ENCODE measurements around the gene MAN2C1.
"Not testable (repeated sequence)": the region's sequence is repeated elsewhere in the genome, so short reads cannot be mapped to it uniquely, and the experiment has no call there.

MAN2C1 gene

DNA sequence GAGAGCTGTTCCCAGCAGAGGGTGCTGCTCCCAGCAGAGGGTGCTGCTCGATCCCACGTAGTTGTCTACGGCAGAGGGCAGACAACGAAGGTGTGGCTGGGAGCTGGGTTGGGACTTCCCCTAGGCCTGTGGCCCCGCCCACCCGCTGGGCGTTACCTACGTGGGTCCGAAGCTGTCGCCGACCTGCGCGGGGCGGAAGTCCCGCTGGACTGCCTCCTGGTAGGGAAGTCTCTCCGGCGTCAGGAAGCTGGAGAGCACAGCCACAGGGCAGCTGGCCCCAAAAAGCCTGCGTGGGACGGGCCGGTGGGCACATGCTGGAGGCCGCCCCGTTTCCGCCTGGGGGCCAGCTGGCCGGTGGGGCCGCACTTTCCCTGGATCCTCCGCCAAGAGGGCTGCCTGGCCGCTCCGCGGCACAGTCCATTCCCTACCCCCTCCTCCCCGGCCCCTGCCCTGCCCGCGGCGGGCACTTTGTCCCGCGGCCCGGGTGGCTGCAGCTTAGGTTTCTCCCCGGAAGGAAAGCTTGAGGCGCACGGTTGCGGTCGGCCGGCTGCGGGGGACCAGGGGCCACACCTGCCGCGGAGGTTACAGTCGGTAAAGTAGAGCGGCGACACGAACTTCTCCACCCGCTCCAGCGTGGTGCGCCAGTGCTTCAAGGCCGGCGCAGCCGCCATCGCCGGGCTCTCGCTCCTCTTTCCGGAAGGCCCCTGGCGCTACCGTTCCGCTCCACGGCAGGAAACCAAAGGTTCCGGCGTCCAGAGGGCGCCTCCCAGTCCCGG, at the start of gene MAN2C1:
MAN2C1 (minus strand) TSS at position 695 of the 776 bp plus-strand sequence; CDS start at position 671, 24 bp downstream.
- DNase-seq (ENCODE audit: extremely low read depth in 1 of 2, low read depth in 1 of 2), result peak; percentile 68 to 81

DNA sequence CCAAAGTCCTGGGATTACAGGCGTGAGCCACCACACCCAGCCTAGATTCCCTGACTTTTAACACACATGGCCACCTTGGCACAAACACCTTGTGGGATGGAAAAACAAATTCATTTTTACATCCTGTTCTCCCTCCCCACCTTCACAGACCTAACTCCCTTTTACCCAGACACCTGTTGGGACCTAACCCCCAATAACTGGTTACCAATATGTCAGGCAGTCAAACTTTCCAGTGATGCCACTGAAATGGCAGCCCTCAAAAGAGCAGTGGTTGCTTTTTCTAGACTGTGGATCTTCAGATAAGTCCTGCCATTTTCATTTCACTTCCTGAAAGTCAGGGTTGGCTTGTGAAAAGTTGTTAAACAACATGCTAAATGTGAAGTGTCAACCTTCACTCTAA, 48.2 kb upstream of the MAN2C1 start:
- no peak for DNase-seq (ENCODE audit: extremely low read depth in 1 of 2, low read depth in 1 of 2)

DNA sequence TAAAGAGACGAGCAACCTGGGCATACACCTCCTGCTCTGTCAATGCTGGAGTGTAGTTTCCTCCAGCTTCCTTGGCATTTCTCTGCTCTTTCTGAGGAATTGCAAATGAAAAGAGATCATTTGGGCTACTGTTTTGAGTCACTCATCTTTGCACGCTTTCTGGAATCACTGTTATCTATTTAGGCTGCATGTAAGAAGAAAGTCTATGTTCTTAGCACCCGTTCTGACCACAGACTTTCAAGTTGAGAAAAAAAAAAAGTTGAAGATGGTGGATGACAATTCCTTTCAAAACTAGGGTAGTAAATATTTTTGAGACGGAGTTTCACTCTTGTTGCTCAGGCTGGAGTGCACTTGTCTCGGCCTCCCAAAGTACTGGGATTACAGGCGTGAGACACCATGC, 41.8 kb upstream of the MAN2C1 start:
- no peak for DNase-seq (ENCODE audit: extremely low read depth in 1 of 2, low read depth in 1 of 2)

GRCh38 chr15:75407083-75407482, 38.7 kb upstream of the MAN2C1 start:
- no peak for DNase-seq (ENCODE audit: extremely low read depth in 1 of 2, low read depth in 1 of 2)

DNA sequence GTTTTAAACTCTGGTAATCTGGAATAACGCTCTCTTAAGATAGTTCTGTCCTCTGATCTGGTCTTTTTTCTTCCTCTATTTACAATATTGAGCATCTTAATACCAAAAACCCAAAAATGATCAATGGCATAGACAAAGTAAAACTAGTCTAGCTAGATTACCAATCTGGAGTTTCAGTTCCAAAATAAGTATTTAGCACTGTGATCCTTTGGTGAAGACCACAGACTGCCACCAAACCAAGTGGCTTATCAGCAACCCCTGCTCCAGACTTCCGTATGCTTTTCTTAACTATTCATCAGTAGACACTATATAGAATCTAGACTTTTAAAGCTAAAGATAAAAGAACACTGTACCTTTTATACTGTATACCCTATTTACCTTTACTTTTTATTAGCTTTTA, 35.5 kb upstream of the MAN2C1 start:
- no peak for DNase-seq (ENCODE audit: extremely low read depth in 1 of 2, low read depth in 1 of 2)

- DNase-seq (ENCODE audit: extremely low read depth in 1 of 2, low read depth in 1 of 2), result no peak
These were observed 29.1 kb upstream of the MAN2C1 start for GRCh38 chr15:75397494-75397893.

GRCh38 chr15:75389791-75390382, 21.5 kb upstream of the MAN2C1 start:
- DNase-seq (ENCODE audit: extremely low read depth in 1 of 2, low read depth in 1 of 2), result no peak

GRCh38 chr15:75383986-75384385, 15.6 kb upstream of the MAN2C1 start:
- DNase-seq (ENCODE audit: extremely low read depth in 1 of 2, low read depth in 1 of 2), result not testable (repeated sequence)

GRCh38 chr15:75380773-75381172, 12.4 kb upstream of the MAN2C1 start:
- no peak for DNase-seq (ENCODE audit: extremely low read depth in 1 of 2, low read depth in 1 of 2)

DNA sequence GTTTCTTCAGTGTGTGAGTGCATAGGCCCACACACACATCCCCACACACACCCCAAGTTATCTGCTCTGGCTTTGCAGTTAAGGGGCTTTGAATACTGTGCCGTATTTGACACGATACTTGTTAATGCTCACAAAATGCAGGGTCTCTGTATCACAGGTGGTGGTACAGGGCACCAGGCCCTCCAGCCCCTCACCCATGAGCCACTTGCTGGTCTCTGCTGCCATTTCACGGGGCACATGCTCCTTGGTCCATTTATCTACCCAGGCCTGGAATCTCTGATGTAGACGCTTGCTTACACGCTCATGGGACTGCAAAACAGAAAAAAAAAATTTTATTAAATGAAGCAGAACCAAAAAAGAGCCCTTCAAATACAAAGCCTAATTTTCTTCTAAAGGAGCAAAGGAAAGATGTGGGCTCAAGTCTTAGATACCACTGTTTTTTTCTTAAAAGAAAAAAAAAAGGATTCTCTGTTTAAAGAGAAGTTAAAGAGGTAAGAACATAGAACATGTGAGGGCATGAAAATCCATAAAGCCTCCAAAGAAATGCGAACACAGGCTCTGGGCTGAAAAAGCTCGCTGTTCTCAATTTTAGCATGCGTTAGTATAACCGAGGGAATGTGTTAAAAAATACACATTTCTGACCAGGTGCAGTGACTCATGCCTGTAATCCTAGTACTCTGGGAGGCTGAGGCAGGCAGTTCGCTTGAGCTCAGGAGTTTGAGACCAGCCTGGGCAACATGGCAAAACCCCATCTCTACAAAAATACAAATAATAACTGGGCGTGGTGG, 3.7 kb upstream of the MAN2C1 start:
- DNase-seq (ENCODE audit: extremely low read depth in 1 of 2, low read depth in 1 of 2), result no peak

GRCh38 chr15:75371486-75371885, 3.1 kb upstream of the MAN2C1 start:
- DNase-seq (ENCODE audit: extremely low read depth in 1 of 2, low read depth in 1 of 2), result no peak

- DNase-seq (ENCODE audit: extremely low read depth in 1 of 2, low read depth in 1 of 2), result no peak
These were observed 1.6 kb upstream of the MAN2C1 start for GRCh38 chr15:75369897-75370581.

DNA sequence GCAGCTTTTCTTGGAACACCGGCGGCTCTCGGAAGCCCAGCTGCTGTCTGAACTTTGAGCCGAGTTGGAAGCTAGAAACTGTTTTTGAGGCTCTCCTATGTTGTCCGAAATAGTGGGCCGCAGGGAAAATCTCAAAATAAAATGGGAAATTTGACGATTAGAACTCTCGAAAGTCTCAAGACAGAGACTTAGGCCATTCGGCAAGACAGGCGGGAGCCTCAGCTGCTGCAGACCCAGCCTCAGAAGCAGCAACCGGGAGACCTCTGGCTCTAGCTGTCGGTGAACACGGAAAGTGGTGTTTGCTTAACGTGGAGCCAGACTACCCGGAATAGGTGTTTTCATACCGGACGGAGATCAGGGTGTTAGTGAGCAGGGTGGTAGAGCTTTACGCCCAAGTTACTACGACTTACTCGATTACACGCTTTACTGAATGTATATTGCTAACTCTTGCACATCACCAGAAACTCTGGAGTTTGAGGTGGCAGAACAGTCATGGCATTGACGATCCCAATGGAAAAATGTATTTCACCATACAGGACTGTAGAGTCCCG, 357 bp upstream of the MAN2C1 start:
- no peak for DNase-seq (ENCODE audit: extremely low read depth in 1 of 2, low read depth in 1 of 2)

GRCh38 chr15:75367406-75367912, 948 bp downstream of the MAN2C1 start:
- no peak for DNase-seq (ENCODE audit: extremely low read depth in 1 of 2, low read depth in 1 of 2)

DNA sequence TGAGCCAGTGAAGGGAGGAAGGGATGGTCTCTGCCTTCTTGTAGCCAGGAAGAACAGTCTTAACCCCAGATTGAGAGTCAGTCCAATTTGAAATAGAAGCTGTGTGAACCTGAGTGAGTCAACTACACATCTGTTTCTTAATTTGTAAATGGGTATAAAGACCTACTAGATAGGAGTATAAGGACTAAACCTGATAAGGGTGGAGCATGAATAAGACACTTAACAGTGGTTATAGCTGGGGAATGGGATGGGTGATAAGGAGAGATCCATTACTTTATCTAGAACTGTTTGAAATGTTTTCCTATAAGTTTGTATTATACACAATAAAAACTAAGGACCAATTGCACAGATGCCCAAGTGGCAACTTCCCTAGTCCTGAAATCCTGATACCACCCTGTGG, 1.4 kb downstream of the MAN2C1 start:
- no peak for DNase-seq (ENCODE audit: extremely low read depth in 1 of 2, low read depth in 1 of 2)

GRCh38 chr15:75366163-75366562, 2.2 kb downstream of the MAN2C1 start:
- DNase-seq (ENCODE audit: extremely low read depth in 1 of 2, low read depth in 1 of 2), result no peak

DNA sequence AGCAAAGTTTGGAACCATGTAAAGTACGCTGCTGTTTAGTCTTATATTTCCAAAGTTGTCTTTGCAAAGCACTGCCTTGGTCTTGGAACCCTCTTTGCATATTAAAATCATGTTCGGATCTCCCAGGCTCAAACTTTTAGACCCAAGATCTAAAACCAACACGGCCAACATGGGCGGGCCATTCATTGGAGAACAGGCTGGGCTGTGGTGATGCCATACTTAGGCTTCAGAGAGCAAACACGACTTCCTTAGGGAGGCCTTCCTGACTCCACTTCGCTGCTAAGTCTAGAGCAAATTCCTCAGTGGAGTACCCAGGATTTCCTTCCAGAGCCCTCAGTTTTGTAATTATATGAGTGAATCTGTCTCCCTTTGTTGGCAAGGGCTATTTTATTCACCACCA, 3.5 kb downstream of the MAN2C1 start:
- no peak for DNase-seq (ENCODE audit: extremely low read depth in 1 of 2, low read depth in 1 of 2)

GRCh38 chr15:75363786-75364185, 4.6 kb downstream of the MAN2C1 start:
- DNase-seq (ENCODE audit: extremely low read depth in 1 of 2, low read depth in 1 of 2), result no peak

DNA sequence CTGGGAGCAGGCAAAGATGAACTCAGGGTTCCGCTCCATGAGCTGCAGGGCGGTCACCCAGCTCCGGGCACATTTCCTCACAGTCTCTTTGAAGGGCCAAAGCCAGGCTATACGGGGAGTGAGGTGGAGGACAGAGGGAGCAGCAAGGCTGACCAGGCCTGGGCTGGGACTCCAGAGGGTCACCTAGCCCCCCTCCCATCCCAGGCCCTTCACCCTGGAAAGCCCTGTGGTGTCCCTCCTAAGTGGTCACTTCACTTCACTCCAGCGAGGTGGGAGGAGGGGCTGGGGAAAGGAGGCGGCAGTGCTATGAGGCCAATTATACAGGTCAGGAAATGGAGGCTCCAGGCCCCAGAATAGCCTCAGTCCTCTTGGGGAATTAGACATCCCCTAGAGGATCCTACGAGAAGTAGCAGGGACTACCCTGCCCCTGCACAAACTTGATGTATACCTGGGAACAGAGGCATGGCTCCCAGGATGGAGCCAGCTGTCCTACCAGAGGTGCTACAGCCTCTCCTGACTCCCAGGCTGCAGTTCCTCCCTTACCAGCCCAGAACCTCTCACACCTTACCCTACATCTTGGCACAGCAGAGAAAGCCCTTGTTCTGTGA, 5.7 kb downstream of the MAN2C1 start:
- no peak for DNase-seq (ENCODE audit: extremely low read depth in 1 of 2, low read depth in 1 of 2)

DNA sequence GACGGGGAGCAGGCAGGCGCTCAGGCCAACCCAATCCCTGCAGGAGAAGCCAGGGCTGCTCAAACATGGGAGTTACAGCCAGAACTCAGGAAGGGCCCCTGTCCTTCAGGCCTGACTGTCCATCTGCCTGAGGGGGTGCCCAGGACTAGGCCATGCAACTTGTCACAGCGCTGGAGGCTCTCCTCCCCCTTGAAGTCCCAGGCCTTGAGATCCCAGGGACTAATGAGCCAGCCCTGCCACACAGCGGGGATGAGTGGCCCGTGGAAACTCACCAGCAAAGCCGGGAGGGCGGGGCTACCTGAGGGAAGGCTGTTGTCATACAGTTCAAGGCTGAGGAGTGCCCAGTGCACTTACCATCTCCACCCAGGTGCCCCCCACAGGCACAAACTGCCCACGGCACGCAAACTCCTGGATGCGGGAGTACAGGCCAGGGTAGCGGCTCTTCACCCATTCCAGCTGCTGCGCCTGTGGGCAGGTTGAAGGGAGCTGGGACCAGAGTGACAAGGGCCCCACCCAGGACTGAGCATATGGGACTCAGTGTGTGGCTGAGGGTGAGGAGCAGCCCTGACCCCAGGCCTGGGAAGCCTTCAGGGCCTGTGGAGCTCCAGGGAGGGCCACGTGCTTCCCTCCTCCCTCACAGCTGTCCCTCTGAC, 6.3 kb downstream of the MAN2C1 start:
- DNase-seq (ENCODE audit: extremely low read depth in 1 of 2, low read depth in 1 of 2), result no peak

Data from activated CD8-positive, alpha-beta memory T cell treated with anti-CD3 and anti-CD28 coated beads for 1 hour (primary cell).